ENCODE measurements around the gene PHF2.
A peak's percentile ranks its signal among the peaks of the same experiment; 100 is the strongest.

The PHF2 gene

DNA sequence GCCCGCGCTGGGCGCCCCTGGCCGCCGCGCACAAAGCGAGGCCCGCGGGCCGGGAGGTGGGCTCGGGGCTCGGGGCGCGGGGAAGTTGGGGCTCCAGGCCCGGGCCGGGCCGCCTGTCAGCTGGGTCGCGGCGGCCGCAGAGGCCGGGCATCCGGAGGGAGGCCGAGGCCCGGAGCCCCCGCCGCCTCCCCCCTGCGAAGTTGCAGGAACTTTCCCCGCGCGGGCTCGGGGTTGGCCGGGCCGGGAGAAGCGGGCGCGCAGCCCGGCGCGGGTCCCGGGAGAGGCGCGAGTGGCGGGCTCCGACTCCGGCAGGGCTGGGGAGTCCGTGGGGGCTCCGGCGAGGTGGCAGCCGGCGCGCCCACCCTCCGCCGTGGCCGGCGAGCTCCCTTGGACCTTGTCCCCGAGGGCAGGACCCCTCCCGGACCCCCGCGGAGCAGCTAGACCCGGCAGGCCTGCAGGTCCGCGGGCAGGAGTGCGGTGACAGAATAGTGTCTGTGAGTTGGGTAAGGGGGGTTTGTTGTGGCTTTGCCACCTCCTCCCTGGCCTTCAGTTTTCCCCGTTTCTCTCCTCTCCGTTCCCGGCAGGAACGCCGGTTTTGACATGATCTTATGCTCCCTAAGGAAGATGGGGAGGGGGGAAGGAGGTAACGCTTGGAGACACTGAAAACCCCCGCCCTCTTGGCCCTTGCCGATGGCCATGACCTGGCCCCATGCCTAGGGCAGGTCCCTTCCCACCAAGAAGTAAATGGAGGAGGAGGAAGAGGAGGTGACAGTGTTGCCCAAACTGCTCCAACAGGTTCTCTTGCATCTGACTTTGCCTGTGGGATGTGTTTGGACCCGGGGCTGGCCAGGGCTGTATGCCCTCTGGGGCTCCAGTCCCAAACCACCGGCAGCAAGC is 942 bp downstream of the PHF2 start:
- Histone ChIP-seq H3K4me1 (ENCODE audit: control insufficient read depth, insufficient read depth, low read length) (peaks cover 4% of the 10 kb centered on the region; the same call in 1 of the 2 replicates), H3K27ac (ENCODE audit: extremely low read depth, low read depth, low read length) (peak overlapping the region; percentile 61; the same call in 1 of the 2 replicates), H3K9me3 (ENCODE audit: control insufficient read depth, insufficient read depth, low read depth, low read length) (no peaks in the 10 kb centered on the region), H3K4me3 (ENCODE audit: low read depth, low read length) (peak overlapping the region; percentile 71), H3K36me3 (ENCODE audit: control insufficient read depth in 2 of 2, insufficient read depth in 1 of 2, low read length in 2 of 2) (no peaks in the 10 kb centered on the region)
- ChIA-PET POLR2A (interaction anchor here (0.6 kb wide), 1 partner anchor 11 kb away, joined by 3 read pairs; no protein-coding TSS in a partner anchor), CTCF (no interaction called here)
- no peak for TF ChIP-seq ZNF23 (tag by site-specific recombination; IDR thresholded peaks at IDR 0.05; ENCODE audit: borderline replicate concordance)
- no peak for TF ChIP-seq ZNF530 (tag by site-specific recombination; IDR thresholded peaks at IDR 0.05; ENCODE audit: low read depth)
- TF ChIP-seq ZFP3 (tag by site-specific recombination; IDR thresholded peaks at IDR 0.05; ENCODE audit: low read depth), result no peak
- no peak for TF ChIP-seq ZNF677 (tag by site-specific recombination; IDR thresholded peaks at IDR 0.05)
- no peak for TF ChIP-seq ZNF76 (tag by site-specific recombination; IDR thresholded peaks at IDR 0.05; ENCODE audit: borderline replicate concordance, low read depth)
- TF ChIP-seq ZNF423 (tag by site-specific recombination; IDR thresholded peaks at IDR 0.05), result no peak
- no peak for TF ChIP-seq KLF9 (tag by site-specific recombination; IDR thresholded peaks at IDR 0.05; ENCODE audit: low read depth)
- TF ChIP-seq SP7 (tag by site-specific recombination; IDR thresholded peaks at IDR 0.05), result no peak
- no peak for TF ChIP-seq ZNF132 (tag by site-specific recombination; IDR thresholded peaks at IDR 0.05; ENCODE audit: borderline replicate concordance)
- TF ChIP-seq ZNF624 (tag by site-specific recombination; IDR thresholded peaks at IDR 0.05), result no peak
- peak; percentile 37 for TF ChIP-seq ZBTB26 (tag by site-specific recombination; optimal IDR thresholded peaks at IDR 0.05)
- TF ChIP-seq SETDB1 (IDR thresholded peaks at IDR 0.05; ENCODE audit: insufficient read length, low read length), result no peak
- TF ChIP-seq, protein P1, sequence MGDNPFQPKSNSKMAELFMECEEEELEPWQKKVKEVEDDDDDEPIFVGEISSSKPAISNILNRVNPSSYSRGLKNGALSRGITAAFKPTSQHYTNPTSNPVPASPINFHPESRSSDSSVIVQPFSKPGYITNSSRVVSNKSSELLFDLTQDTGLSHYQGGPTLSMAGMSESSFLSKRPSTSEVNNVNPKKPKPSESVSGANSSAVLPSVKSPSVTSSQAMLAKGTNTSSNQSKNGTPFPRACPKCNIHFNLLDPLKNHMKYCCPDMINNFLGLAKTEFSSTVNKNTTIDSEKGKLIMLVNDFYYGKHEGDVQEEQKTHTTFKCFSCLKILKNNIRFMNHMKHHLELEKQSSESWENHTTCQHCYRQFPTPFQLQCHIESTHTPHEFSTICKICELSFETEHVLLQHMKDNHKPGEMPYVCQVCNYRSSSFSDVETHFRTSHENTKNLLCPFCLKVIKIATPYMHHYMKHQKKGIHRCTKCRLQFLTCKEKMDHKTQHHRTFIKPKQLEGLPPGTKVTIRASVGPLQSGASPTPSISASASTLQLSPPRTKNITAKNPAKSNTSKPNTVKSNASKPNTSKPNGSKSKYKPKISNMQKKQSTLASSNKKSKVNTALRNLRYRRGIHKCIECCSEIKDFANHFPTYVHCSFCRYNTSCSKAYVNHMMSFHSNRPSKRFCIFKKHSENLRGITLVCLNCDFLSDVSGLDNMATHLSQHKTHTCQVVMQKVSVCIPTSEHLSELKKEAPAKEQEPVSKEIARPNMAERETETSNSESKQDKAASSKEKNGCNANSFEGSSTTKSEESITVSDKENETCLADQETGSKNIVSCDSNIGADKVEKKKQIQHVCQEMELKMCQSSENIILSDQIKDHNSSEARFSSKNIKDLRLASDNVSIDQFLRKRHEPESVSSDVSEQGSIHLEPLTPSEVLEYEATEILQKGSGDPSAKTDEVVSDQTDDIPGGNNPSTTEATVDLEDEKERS (tag by site-specific recombination; IDR thresholded peaks at IDR 0.05), result no peak
- no peak for TF ChIP-seq ZNF654 (tag by site-specific recombination; IDR thresholded peaks at IDR 0.05; ENCODE audit: low read depth)
- no peak for TF ChIP-seq ZFP69B (tag by site-specific recombination; IDR thresholded peaks at IDR 0.05)
- TF ChIP-seq HIC1 (tag by site-specific recombination; IDR thresholded peaks at IDR 0.05), result no peak
- TF ChIP-seq ZNF335 (tag by site-specific recombination; conservative IDR thresholded peaks at IDR 0.05), result peak; percentile 56
- no peak for TF ChIP-seq ZNF626 (tag by site-specific recombination; IDR thresholded peaks at IDR 0.05)
- TF ChIP-seq, protein P2, sequence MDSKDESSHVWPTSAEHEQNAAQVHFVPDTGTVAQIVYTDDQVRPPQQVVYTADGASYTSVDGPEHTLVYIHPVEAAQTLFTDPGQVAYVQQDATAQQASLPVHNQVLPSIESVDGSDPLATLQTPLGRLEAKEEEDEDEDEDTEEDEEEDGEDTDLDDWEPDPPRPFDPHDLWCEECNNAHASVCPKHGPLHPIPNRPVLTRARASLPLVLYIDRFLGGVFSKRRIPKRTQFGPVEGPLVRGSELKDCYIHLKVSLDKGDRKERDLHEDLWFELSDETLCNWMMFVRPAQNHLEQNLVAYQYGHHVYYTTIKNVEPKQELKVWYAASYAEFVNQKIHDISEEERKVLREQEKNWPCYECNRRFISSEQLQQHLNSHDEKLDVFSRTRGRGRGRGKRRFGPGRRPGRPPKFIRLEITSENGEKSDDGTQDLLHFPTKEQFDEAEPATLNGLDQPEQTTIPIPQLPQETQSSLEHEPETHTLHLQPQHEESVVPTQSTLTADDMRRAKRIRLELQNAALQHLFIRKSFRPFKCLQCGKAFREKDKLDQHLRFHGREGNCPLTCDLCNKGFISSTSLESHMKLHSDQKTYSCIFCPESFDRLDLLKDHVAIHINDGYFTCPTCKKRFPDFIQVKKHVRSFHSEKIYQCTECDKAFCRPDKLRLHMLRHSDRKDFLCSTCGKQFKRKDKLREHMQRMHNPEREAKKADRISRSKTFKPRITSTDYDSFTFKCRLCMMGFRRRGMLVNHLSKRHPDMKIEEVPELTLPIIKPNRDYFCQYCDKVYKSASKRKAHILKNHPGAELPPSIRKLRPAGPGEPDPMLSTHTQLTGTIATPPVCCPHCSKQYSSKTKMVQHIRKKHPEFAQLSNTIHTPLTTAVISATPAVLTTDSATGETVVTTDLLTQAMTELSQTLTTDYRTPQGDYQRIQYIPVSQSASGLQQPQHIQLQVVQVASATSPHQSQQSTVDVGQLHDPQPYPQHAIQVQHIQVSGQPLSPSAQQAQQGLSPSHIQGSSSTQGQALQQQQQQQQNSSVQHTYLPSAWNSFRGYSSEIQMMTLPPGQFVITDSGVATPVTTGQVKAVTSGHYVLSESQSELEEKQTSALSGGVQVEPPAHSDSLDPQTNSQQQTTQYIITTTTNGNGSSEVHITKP (tag by site-specific recombination; IDR thresholded peaks at IDR 0.05), result no peak
- TF ChIP-seq ZBTB21 (tag by site-specific recombination; IDR thresholded peaks at IDR 0.05), result no peak
- no peak for TF ChIP-seq ZNF629 (tag by site-specific recombination; IDR thresholded peaks at IDR 0.05)
- TF ChIP-seq ZNF155 (tag by site-specific recombination; IDR thresholded peaks at IDR 0.05), result no peak
- TF ChIP-seq ZBTB8A (tag by site-specific recombination; IDR thresholded peaks at IDR 0.05), result no peak
- no peak for TF ChIP-seq ZNF610 (tag by site-specific recombination; IDR thresholded peaks at IDR 0.05; ENCODE audit: borderline replicate concordance)
- no peak for TF ChIP-seq MYNN (tag by site-specific recombination; IDR thresholded peaks at IDR 0.05; ENCODE audit: borderline replicate concordance)
- TF ChIP-seq KLF8 (tag by site-specific recombination; IDR thresholded peaks at IDR 0.05), result no peak
- TF ChIP-seq ZNF175 (tag by site-specific recombination; IDR thresholded peaks at IDR 0.05), result no peak
- no peak for TF ChIP-seq ZNF529 (tag by site-specific recombination; IDR thresholded peaks at IDR 0.05; ENCODE audit: insufficient replicate concordance)

Data from HEK293 (cell line).